Measurements from ENCODE around the gene NDUFS7.

Gene NDUFS7

GRCh38 chr19:1370579-1371361 lies 12.9 kb upstream of the NDUFS7 start:
- no peak for TF ChIP-seq POLR2A (IDR thresholded peaks at IDR 0.05; ENCODE audit: low read depth, low read length)
- DNase-seq (ENCODE audit: insufficient read length, low spot score) (no peak), FAIRE-seq (no peak)

GRCh38 chr19:1373042-1373533 lies 10.6 kb upstream of the NDUFS7 start:
- FAIRE-seq (no peak), DNase-seq (ENCODE audit: insufficient read length, low spot score) (no peak)
- no peak for TF ChIP-seq POLR2A (IDR thresholded peaks at IDR 0.05; ENCODE audit: low read depth, low read length)

- FAIRE-seq, result no peak
- no peak for TF ChIP-seq POLR2A (IDR thresholded peaks at IDR 0.05; ENCODE audit: low read depth, low read length)
Observed at GRCh38 chr19:1373534-1374249, 10.0 kb upstream of the NDUFS7 start.

GRCh38 chr19:1374250-1374577 lies 9.5 kb upstream of the NDUFS7 start:
- FAIRE-seq (no peak), DNase-seq (ENCODE audit: insufficient read length, low spot score) (no peak)
- TF ChIP-seq POLR2A (IDR thresholded peaks at IDR 0.05; ENCODE audit: low read depth, low read length), result no peak

More at GRCh38 chr19:1373534-1374249, 10.0 kb upstream of the NDUFS7 start:
- DNase-seq (ENCODE audit: insufficient read length, low spot score), result no peak

- DNase-seq (ENCODE audit: insufficient read length, low spot score) (no peak), FAIRE-seq (no peak)
- TF ChIP-seq POLR2A (IDR thresholded peaks at IDR 0.05; ENCODE audit: low read depth, low read length), result no peak
Observed at GRCh38 chr19:1376415-1376805, 7.3 kb upstream of the NDUFS7 start.

GRCh38 chr19:1377176-1377964 lies 6.3 kb upstream of the NDUFS7 start:
- DNase-seq (ENCODE audit: insufficient read length, low spot score) (no peak), FAIRE-seq (no peak)
- no peak for TF ChIP-seq POLR2A (IDR thresholded peaks at IDR 0.05; ENCODE audit: low read depth, low read length)

GRCh38 chr19:1377965-1378785 lies 5.5 kb upstream of the NDUFS7 start:
- DNase-seq (ENCODE audit: insufficient read length, low spot score) (no peak), FAIRE-seq (no peak)
- TF ChIP-seq POLR2A (IDR thresholded peaks at IDR 0.05; ENCODE audit: low read depth, low read length), result no peak

GRCh38 chr19:1379126-1379905 lies 4.4 kb upstream of the NDUFS7 start:
- DNase-seq (ENCODE audit: insufficient read length, low spot score), result no peak
- TF ChIP-seq POLR2A (IDR thresholded peaks at IDR 0.05; ENCODE audit: low read depth, low read length), result no peak
- no peak for FAIRE-seq

- TF ChIP-seq POLR2A (IDR thresholded peaks at IDR 0.05; ENCODE audit: low read depth, low read length), result no peak
- DNase-seq (ENCODE audit: insufficient read length, low spot score) (no peak), FAIRE-seq (no peak)
Observed at GRCh38 chr19:1379961-1380489, 3.7 kb upstream of the NDUFS7 start.

GRCh38 chr19:1382250-1382649 lies 1.5 kb upstream of the NDUFS7 start:
- TF ChIP-seq POLR2A (IDR thresholded peaks at IDR 0.05; ENCODE audit: low read depth, low read length), result no peak
- FAIRE-seq, result no peak

GRCh38 chr19:1383017-1383311 lies 743 bp upstream of the NDUFS7 start:
- peak; percentile 64 for FAIRE-seq
- DNase-seq (ENCODE audit: insufficient read length, low spot score), result peak; percentile 69
- no peak for TF ChIP-seq POLR2A (IDR thresholded peaks at IDR 0.05; ENCODE audit: low read depth, low read length)

More at GRCh38 chr19:1382250-1382649, 1.5 kb upstream of the NDUFS7 start:
- no peak for DNase-seq (ENCODE audit: insufficient read length, low spot score)

- no peak for TF ChIP-seq POLR2A (IDR thresholded peaks at IDR 0.05; ENCODE audit: low read depth, low read length)
- no peak for FAIRE-seq
- DNase-seq (ENCODE audit: insufficient read length, low spot score), result no peak
Observed at GRCh38 chr19:1384085-1384462, 367 bp downstream of the NDUFS7 start.
